ENCODE data around the gene PHTF2.
"Not testable (repeated sequence)": the region's sequence is repeated elsewhere in the genome, so short reads cannot be mapped to it uniquely, and the experiment has no call there.

Gene PHTF2

DNA sequence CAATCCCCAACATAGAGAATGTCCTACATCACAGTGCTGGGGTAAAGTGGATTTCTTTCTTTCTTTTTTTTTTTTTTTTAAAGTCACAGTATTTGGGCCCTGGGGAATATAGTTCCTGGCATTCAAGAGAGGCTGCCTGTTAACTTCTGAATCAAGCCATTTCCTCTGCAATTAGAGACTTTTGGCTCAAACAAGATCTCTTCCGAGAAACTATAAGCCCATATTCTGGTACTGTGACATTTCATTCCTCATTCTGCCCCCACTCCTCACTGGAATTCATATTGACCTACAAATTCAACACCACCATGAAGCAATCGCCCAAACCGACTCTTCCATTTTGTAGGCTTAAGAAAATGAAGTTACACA is 187.4 kb downstream of the PHTF2 start:
- TF ChIP-seq, protein P1, sequence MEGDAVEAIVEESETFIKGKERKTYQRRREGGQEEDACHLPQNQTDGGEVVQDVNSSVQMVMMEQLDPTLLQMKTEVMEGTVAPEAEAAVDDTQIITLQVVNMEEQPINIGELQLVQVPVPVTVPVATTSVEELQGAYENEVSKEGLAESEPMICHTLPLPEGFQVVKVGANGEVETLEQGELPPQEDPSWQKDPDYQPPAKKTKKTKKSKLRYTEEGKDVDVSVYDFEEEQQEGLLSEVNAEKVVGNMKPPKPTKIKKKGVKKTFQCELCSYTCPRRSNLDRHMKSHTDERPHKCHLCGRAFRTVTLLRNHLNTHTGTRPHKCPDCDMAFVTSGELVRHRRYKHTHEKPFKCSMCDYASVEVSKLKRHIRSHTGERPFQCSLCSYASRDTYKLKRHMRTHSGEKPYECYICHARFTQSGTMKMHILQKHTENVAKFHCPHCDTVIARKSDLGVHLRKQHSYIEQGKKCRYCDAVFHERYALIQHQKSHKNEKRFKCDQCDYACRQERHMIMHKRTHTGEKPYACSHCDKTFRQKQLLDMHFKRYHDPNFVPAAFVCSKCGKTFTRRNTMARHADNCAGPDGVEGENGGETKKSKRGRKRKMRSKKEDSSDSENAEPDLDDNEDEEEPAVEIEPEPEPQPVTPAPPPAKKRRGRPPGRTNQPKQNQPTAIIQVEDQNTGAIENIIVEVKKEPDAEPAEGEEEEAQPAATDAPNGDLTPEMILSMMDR (conservative IDR thresholded peaks at IDR 0.05; ENCODE audit: low read depth, low read length) = no peak
- DNase-seq (ENCODE audit: low read depth) = peak; percentile 54
- no peak overlapping the region for H3K4me3 ChIP-seq (ENCODE audit: low read depth, low read length)

DNA sequence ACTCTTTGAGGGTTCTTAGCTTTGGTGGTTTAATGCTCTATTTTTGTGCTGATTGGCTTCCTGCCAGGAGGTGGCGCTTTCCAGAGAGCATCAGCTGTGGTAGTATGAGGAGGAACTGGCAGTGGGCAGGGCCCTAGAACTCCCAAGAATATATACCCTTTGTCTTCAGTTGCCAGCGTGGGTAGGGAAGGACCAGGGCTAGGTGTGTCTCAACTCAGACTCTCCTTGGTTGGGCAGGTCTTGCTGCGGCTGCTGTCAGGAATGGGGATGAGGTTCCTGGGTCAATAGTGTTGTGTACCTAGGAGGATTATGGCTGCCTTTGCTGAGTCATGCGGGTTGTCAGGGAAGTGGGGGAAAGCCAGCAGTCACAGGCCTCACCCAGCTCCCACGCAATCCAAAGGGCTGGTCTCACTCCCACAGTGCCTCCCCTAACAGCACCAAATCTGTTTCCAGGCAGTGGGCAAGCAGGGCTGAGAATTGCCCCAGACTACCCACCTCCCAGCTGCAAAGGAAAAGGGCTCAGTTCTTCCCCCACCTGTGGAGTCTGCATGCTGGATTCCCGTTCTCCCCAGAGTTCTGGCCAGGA is 191.5 kb downstream of the PHTF2 start:
- TF ChIP-seq, protein P1 (conservative IDR thresholded peaks at IDR 0.05; ENCODE audit: low read depth, low read length) = no peak
- DNase-seq (ENCODE audit: low read depth) = no peak
- no peak overlapping the region for H3K4me3 ChIP-seq (ENCODE audit: low read depth, low read length)

DNA sequence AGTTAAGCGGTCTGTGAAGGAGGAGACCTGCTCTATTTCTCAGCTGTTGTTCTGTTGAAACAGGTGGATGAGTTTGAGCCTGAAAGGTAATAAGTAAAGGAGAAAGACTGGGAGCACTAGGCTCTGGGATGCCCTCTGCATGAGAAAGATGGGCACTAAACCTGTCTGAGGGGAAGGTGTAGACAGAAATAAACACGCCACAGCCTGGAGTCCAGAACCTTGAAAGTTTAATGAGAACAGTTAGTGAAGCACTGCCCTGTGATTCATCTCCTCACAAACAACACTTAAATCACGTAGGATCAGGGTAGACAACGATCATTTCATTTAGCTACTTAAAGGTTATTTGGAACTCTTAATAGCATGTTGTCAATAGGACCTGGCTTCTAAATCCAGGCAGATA is 193.1 kb downstream of the PHTF2 start:
- DNase-seq (ENCODE audit: low read depth) = no peak
- TF ChIP-seq, protein P1 (conservative IDR thresholded peaks at IDR 0.05; ENCODE audit: low read depth, low read length) = no peak

DNA sequence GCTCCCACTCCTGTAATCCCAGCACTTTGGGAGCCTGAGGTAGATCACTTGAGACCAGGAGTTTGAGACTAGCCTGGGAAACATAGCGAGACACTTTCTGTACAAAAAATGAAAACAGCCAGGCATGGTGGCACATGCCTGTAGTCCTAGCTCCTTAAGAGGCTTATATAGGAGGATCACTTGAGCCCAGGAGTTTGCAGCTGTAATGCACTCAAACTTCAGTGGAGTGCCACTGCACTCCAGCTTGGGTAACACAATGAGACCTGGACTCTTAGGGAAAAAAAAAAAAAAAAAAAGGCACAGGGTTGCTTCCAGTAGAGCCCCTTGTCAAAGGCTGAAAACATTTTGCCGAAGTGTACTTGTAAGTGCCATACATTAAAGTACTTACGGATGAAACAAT is 195.3 kb downstream of the PHTF2 start:
- DNase-seq (ENCODE audit: low read depth) = no peak
- TF ChIP-seq, protein P1 (conservative IDR thresholded peaks at IDR 0.05; ENCODE audit: low read depth, low read length) = no peak
- no peak overlapping the region for H3K4me3 ChIP-seq (ENCODE audit: low read depth, low read length)

More for the DNA sequence above, 193.1 kb downstream of the PHTF2 start:
- no peak overlapping the region for H3K4me3 ChIP-seq (ENCODE audit: low read depth, low read length)

DNA sequence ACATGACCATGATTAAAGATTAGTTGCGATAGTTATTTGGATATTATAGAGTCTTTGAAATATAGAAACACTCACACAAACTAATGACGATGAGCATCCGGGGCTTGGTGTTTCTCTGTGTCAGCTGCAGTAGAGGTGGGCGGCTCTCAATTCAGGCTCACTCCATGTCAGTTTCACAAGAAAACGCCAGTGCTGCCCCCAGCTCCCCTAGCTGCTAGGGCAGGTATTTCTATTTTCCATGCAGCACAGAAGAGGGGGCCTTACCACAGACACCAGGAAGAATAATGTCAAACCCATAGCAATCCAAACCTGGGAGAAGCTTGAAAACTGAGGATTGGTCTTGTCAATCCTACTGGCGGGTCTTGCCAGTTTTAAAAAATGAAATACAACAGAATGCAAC is 197.1 kb downstream of the PHTF2 start:
- peak; percentile 12 for DNase-seq (ENCODE audit: low read depth)
- TF ChIP-seq, protein P1 (conservative IDR thresholded peaks at IDR 0.05; ENCODE audit: low read depth, low read length) = peak; percentile 40
- H3K4me3 ChIP-seq (ENCODE audit: low read depth, low read length) = no peak overlapping the region

DNA sequence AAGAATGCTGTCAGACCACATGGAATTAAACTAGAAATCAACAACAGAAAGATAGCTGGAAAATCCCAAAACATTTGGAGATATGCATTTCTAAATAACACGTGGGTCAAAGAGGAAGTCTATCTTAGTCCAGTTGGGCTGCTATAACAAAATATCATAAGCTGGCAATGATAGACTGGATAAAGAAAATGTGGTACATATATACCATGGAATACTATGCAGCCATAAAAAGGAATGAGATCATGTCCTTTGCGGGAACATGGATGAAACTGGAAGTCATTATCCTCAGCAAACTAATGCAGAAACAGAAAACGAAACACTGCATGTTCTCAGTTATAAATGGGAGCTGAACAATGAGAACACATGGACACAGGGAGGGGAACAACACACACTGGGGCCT is 200.6 kb downstream of the PHTF2 start:
- H3K4me3 ChIP-seq (ENCODE audit: low read depth, low read length); DNase-seq (ENCODE audit: low read depth): not testable (repeated sequence)

DNA sequence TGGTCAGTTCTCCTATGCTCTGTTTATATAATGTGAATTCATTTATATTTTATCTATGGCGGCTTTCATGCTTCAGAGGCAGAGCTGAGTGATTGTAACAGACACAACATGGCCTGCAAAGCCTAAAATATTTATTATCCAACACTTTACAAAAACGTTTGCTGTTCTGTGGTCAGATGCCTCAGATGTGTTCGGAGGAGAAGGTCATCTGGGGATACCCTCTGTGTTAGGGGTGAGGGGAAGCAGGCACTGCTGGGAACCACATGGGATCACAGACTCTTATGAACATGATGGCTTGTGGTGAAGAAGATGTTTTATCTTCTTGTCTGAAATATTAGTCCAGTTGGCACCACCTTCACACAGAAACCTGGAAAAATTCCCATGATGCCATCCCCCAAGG is 203.4 kb downstream of the PHTF2 start:
- TF ChIP-seq, protein P1 (conservative IDR thresholded peaks at IDR 0.05; ENCODE audit: low read depth, low read length) = no peak
- no peak for DNase-seq (ENCODE audit: low read depth)
- no peak overlapping the region for H3K4me3 ChIP-seq (ENCODE audit: low read depth, low read length)

All from choroid plexus epithelial cell (primary cell).